H1 (cell line): ENCODE results near the gene MFAP5. TPM values are rescaled to one million over a fixed set of nuclear protein-coding genes. Genes with fewer than 3 reads are reported as not detected.

Experiments used
- GTF2F1 ChIP-seq: IDR thresholded peaks from 2 replicates; pipeline ENCODE4 v1.6.1; 2012; ENCODE audit warnings: low read depth, low read length, improper control_type of control experiment, borderline replicate concordance
- HDAC2 ChIP-seq, 2 experiments: fragments of 300-600 bp in 1 of 2; sonication (generic) in 1 of 2; IDR thresholded peaks; 2 replicates each; pipeline ENCODE4 v1.6.1; 2011 to 2012; ENCODE audit warnings: low read depth in 2 of 2, low read length in 2 of 2, mild to moderate bottlenecking in 2 of 2, moderate library complexity in 2 of 2, borderline replicate concordance in 1 of 2, inconsistent platforms in 1 of 2
- SRF ChIP-seq: IDR thresholded peaks from 2 replicates; pipeline ENCODE4 v1.6.1; 2011; ENCODE audit warnings: mild to moderate bottlenecking, low read depth, low read length, moderate library complexity
- TAF1 ChIP-seq: IDR thresholded peaks from 2 replicates; pipeline ENCODE4 v1.6.1; 2011; ENCODE audit warnings: mild to moderate bottlenecking, low read depth, low read length
- YY1 ChIP-seq: IDR thresholded peaks from 2 replicates; pipeline ENCODE4 v1.6.1; 2011; ENCODE audit warnings: low read depth, mild to moderate bottlenecking, low read length
- polyA plus RNA-seq, 7 experiments: library from polyadenylated mRNA; depleted of rRNA in 3 of 7; stranded (reverse) in 5 of 7; unstranded in 2 of 7; fragments of >200 nt in 5 of 7; fragments of 200-250 nt in 2 of 7; gene quantifications; 1 replicate in 5 of 7; 2 replicates in 1 of 7; 4 replicates in 1 of 7; pipeline versions ENCODE4 v1.2.1 to v1.2.3, GENCODE V29; 2011 to 2013; ENCODE audit warnings: missing spikeins in 2 of 7, mixed read lengths in 2 of 7
- total RNA-seq: library from RNA; stranded (reverse); fragmentation: NEBNext Ultra II Directional; extraction: Animal tissue kit (Norgen Biotek cat#: 25700); gene quantifications from 2 replicates; pipeline ENCODE4 v1.2.1, GENCODE V29; 2021
- TF ChIP-seq, protein P1 (sequence below): fragments of 300-600 bp; sonication (generic); IDR thresholded peaks from 2 replicates; pipeline ENCODE4 v1.7.1; 2012; ENCODE audit warnings: low read length, moderate library complexity, mild to moderate bottlenecking, inconsistent platforms; ENCODE audit not compliant: insufficient replicate concordance

Gene MFAP5
- total and polyA plus RNA-seq, 2 of the 8 experiments (the other 6 are each of a cell fraction or from before 2014, with no cell fraction given) = 0.60 to 0.86 TPM

DNA sequence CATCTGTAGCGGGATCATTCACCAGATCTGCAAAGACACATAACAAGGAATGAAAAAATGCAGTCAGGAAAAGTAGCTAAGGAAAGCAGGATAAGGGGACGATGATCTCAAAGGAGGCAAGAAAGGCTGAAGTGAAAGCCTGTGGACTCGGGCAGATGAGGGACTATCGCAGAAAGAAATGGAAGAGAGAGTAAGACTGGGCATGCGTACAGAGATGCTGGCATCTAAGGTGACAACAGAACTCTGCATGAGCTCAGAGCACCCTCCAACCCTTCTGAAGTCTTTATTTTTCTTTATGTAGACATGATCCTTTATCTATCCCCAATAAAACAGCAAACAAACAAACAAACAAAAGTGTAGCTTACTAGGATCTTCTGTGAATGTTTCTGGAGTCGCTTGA is 7.2 kb downstream of the MFAP5 start (continued):
- TF ChIP-seq, protein P1, sequence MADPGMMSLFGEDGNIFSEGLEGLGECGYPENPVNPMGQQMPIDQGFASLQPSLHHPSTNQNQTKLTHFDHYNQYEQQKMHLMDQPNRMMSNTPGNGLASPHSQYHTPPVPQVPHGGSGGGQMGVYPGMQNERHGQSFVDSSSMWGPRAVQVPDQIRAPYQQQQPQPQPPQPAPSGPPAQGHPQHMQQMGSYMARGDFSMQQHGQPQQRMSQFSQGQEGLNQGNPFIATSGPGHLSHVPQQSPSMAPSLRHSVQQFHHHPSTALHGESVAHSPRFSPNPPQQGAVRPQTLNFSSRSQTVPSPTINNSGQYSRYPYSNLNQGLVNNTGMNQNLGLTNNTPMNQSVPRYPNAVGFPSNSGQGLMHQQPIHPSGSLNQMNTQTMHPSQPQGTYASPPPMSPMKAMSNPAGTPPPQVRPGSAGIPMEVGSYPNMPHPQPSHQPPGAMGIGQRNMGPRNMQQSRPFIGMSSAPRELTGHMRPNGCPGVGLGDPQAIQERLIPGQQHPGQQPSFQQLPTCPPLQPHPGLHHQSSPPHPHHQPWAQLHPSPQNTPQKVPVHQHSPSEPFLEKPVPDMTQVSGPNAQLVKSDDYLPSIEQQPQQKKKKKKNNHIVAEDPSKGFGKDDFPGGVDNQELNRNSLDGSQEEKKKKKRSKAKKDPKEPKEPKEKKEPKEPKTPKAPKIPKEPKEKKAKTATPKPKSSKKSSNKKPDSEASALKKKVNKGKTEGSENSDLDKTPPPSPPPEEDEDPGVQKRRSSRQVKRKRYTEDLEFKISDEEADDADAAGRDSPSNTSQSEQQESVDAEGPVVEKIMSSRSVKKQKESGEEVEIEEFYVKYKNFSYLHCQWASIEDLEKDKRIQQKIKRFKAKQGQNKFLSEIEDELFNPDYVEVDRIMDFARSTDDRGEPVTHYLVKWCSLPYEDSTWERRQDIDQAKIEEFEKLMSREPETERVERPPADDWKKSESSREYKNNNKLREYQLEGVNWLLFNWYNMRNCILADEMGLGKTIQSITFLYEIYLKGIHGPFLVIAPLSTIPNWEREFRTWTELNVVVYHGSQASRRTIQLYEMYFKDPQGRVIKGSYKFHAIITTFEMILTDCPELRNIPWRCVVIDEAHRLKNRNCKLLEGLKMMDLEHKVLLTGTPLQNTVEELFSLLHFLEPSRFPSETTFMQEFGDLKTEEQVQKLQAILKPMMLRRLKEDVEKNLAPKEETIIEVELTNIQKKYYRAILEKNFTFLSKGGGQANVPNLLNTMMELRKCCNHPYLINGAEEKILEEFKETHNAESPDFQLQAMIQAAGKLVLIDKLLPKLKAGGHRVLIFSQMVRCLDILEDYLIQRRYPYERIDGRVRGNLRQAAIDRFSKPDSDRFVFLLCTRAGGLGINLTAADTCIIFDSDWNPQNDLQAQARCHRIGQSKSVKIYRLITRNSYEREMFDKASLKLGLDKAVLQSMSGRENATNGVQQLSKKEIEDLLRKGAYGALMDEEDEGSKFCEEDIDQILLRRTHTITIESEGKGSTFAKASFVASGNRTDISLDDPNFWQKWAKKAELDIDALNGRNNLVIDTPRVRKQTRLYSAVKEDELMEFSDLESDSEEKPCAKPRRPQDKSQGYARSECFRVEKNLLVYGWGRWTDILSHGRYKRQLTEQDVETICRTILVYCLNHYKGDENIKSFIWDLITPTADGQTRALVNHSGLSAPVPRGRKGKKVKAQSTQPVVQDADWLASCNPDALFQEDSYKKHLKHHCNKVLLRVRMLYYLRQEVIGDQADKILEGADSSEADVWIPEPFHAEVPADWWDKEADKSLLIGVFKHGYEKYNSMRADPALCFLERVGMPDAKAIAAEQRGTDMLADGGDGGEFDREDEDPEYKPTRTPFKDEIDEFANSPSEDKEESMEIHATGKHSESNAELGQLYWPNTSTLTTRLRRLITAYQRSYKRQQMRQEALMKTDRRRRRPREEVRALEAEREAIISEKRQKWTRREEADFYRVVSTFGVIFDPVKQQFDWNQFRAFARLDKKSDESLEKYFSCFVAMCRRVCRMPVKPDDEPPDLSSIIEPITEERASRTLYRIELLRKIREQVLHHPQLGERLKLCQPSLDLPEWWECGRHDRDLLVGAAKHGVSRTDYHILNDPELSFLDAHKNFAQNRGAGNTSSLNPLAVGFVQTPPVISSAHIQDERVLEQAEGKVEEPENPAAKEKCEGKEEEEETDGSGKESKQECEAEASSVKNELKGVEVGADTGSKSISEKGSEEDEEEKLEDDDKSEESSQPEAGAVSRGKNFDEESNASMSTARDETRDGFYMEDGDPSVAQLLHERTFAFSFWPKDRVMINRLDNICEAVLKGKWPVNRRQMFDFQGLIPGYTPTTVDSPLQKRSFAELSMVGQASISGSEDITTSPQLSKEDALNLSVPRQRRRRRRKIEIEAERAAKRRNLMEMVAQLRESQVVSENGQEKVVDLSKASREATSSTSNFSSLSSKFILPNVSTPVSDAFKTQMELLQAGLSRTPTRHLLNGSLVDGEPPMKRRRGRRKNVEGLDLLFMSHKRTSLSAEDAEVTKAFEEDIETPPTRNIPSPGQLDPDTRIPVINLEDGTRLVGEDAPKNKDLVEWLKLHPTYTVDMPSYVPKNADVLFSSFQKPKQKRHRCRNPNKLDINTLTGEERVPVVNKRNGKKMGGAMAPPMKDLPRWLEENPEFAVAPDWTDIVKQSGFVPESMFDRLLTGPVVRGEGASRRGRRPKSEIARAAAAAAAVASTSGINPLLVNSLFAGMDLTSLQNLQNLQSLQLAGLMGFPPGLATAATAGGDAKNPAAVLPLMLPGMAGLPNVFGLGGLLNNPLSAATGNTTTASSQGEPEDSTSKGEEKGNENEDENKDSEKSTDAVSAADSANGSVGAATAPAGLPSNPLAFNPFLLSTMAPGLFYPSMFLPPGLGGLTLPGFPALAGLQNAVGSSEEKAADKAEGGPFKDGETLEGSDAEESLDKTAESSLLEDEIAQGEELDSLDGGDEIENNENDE = no peak
- TF ChIP-seq TAF1 (no peak), HDAC2 (IDR thresholded peaks at IDR 0.05; ENCODE audit: borderline replicate concordance in 1 of 2, low read depth in 2 of 2, low read length in 2 of 2) (no peak), SRF (no peak), GTF2F1 (no peak), YY1 (no peak)
